ENCODE data around the gene ZHX3. TPM values are rescaled to one million over a fixed set of nuclear protein-coding genes. Genes with fewer than 3 reads are reported as not detected.

The ZHX3 gene
- total and polyA plus RNA-seq, 2 of the 13 experiments (the other 11 are each of a cell fraction or from before 2014, with no cell fraction given), result 8.4 to 11.7 TPM

DNA sequence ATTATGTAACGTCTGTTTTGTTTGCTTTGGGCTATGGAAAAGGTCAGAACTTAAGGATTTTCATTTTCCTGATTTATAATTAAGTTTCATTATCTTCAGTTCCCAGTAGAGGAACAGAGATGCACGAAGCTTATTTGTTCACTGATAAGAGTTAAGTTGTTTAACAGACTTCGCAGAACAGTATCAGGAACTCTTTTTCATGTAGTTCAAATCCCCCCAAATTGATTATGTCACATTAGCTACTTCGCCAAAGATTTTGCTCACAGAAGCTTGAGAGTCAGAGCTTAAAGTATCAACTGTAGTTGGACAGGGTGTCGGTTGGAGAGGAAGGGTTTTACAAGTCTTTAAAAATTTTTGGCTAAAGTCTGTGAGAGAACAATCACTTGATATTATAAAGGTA, 43.4 kb downstream of the ZHX3 start:
- CTCF ChIA-PET (ENCODE audit: low intra/inter-chr PET ratio, low total read pairs), result no interaction called here
- Histone ChIP-seq H3K9ac (ENCODE audit: insufficient read depth, low read depth, low read length) (no peak overlapping the region), H3K27me3 (ENCODE audit: control insufficient read depth in 1 of 2, insufficient read depth in 2 of 2, low read length in 2 of 2) (no peaks in the 10 kb centered on the region), H3K4me2 (ENCODE audit: low read depth, low read length) (no peak overlapping the region), H3K4me1 (ENCODE audit: insufficient read depth, low read length) (peaks cover 6% of the 10 kb centered on the region; the same call in 1 of the 2 replicates), H3K36me3 (replicated peaks in 1 of 2; ENCODE audit: control insufficient read depth in 1 of 2, insufficient read depth in 2 of 2, low read length in 2 of 2) (no peaks in the 10 kb centered on the region), H3K79me2 (ENCODE audit: insufficient read depth, low read length) (no peaks in the 10 kb centered on the region), H3K9me3 (ENCODE audit: low read length) (no peaks in the 10 kb centered on the region), H3K27ac (ENCODE audit: extremely low read length, insufficient read depth, low read length) (no peak overlapping the region), H4K20me1 (ENCODE audit: insufficient read depth, low read length) (no peaks in the 10 kb centered on the region), H2AFZ (ENCODE audit: low read length) (no peak overlapping the region), H3K4me3 (replicated peaks in 1 of 3; ENCODE audit: insufficient read depth in 1 of 3, low read depth in 2 of 3, low read length in 3 of 3) (no peak overlapping the region)
- no peak for ATAC-seq
- BruUV-seq (replicated peaks), result no TSS peak
- no peak for FAIRE-seq
- intact Hi-C loops (cut with micrococcal nuclease; ENCODE audit: unreplicated experiment) (no loop called here), in situ Hi-C loops (cut with HindIII; ENCODE audit: extremely low pct_ligation_motif_present, low pct_unique_long_range_greater_than_20kb) (no loop called here)
- WGBS (ENCODE audit: low lambda C conversion rate), result 91% methylated on average over 5 of the region's 5 CpGs
- POLR2A ChIA-PET, result no interaction called here
- DNase-seq (ENCODE audit: low spot score), result no peak
- TF ChIP-seq, protein P1, sequence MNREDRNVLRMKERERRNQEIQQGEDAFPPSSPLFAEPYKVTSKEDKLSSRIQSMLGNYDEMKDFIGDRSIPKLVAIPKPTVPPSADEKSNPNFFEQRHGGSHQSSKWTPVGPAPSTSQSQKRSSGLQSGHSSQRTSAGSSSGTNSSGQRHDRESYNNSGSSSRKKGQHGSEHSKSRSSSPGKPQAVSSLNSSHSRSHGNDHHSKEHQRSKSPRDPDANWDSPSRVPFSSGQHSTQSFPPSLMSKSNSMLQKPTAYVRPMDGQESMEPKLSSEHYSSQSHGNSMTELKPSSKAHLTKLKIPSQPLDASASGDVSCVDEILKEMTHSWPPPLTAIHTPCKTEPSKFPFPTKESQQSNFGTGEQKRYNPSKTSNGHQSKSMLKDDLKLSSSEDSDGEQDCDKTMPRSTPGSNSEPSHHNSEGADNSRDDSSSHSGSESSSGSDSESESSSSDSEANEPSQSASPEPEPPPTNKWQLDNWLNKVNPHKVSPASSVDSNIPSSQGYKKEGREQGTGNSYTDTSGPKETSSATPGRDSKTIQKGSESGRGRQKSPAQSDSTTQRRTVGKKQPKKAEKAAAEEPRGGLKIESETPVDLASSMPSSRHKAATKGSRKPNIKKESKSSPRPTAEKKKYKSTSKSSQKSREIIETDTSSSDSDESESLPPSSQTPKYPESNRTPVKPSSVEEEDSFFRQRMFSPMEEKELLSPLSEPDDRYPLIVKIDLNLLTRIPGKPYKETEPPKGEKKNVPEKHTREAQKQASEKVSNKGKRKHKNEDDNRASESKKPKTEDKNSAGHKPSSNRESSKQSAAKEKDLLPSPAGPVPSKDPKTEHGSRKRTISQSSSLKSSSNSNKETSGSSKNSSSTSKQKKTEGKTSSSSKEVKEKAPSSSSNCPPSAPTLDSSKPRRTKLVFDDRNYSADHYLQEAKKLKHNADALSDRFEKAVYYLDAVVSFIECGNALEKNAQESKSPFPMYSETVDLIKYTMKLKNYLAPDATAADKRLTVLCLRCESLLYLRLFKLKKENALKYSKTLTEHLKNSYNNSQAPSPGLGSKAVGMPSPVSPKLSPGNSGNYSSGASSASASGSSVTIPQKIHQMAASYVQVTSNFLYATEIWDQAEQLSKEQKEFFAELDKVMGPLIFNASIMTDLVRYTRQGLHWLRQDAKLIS (CRISPR knock-in tag; IDR thresholded peaks at IDR 0.05), result no peak
- TF ChIP-seq SMARCC2 (IDR thresholded peaks at IDR 0.05) (no peak), NFATC3 (CRISPR knock-in tag; IDR thresholded peaks at IDR 0.05) (no peak), NR2C2 (CRISPR knock-in tag; IDR thresholded peaks at IDR 0.05; ENCODE audit: borderline replicate concordance) (no peak), ZNF446 (CRISPR knock-in tag; IDR thresholded peaks at IDR 0.05) (no peak), POLR2AphosphoS2 (IDR thresholded peaks at IDR 0.05; ENCODE audit: low read depth, low read length) (no peak), ZFP1 (CRISPR knock-in tag; IDR thresholded peaks at IDR 0.05) (no peak), SRSF4 (IDR thresholded peaks at IDR 0.05; ENCODE audit: low read depth, low read length, poor library complexity, severe bottlenecking) (no peak), TP53 (CRISPR knock-in tag; conservative IDR thresholded peaks at IDR 0.05) (no peak), ONECUT2 (CRISPR knock-in tag; IDR thresholded peaks at IDR 0.05) (no peak), CC2D1A (CRISPR knock-in tag; IDR thresholded peaks at IDR 0.05) (no peak)
- TF ChIP-seq, protein P2, sequence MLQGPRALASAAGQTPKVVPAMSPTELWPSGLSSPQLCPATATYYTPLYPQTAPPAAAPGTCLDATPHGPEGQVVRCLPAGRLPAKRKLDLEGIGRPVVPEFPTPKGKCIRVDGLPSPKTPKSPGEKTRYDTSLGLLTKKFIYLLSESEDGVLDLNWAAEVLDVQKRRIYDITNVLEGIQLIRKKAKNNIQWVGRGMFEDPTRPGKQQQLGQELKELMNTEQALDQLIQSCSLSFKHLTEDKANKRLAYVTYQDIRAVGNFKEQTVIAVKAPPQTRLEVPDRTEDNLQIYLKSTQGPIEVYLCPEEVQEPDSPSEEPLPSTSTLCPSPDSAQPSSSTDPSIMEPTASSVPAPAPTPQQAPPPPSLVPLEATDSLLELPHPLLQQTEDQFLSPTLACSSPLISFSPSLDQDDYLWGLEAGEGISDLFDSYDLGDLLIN (CRISPR knock-in tag; IDR thresholded peaks at IDR 0.05; ENCODE audit: borderline replicate concordance), result no peak
- TF ChIP-seq, protein P3, sequence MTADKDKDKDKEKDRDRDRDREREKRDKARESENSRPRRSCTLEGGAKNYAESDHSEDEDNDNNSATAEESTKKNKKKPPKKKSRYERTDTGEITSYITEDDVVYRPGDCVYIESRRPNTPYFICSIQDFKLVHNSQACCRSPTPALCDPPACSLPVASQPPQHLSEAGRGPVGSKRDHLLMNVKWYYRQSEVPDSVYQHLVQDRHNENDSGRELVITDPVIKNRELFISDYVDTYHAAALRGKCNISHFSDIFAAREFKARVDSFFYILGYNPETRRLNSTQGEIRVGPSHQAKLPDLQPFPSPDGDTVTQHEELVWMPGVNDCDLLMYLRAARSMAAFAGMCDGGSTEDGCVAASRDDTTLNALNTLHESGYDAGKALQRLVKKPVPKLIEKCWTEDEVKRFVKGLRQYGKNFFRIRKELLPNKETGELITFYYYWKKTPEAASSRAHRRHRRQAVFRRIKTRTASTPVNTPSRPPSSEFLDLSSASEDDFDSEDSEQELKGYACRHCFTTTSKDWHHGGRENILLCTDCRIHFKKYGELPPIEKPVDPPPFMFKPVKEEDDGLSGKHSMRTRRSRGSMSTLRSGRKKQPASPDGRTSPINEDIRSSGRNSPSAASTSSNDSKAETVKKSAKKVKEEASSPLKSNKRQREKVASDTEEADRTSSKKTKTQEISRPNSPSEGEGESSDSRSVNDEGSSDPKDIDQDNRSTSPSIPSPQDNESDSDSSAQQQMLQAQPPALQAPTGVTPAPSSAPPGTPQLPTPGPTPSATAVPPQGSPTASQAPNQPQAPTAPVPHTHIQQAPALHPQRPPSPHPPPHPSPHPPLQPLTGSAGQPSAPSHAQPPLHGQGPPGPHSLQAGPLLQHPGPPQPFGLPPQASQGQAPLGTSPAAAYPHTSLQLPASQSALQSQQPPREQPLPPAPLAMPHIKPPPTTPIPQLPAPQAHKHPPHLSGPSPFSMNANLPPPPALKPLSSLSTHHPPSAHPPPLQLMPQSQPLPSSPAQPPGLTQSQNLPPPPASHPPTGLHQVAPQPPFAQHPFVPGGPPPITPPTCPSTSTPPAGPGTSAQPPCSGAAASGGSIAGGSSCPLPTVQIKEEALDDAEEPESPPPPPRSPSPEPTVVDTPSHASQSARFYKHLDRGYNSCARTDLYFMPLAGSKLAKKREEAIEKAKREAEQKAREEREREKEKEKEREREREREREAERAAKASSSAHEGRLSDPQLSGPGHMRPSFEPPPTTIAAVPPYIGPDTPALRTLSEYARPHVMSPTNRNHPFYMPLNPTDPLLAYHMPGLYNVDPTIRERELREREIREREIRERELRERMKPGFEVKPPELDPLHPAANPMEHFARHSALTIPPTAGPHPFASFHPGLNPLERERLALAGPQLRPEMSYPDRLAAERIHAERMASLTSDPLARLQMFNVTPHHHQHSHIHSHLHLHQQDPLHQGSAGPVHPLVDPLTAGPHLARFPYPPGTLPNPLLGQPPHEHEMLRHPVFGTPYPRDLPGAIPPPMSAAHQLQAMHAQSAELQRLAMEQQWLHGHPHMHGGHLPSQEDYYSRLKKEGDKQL (CRISPR knock-in tag; IDR thresholded peaks at IDR 0.05; ENCODE audit: low read depth), result no peak
